HepG2 (cell line): ENCODE results near the gene MAP2K7. TPM values are rescaled to one million over a fixed set of nuclear protein-coding genes. Genes with fewer than 3 reads are reported as not detected.
A peak's percentile ranks its signal among the peaks of the same experiment; 100 is the strongest.

ENCODE experiments used
- CCDC6 ChIP-seq: sonication (generic); formaldehyde crosslinking; IDR thresholded peaks from 2 replicates; pipeline ENCODE4 v1.8.1; 2022; ENCODE audit warnings: mild to moderate bottlenecking, missing genetic modification reagents, moderate library complexity
- CHCHD3 ChIP-seq: sonication (generic); formaldehyde crosslinking; IDR thresholded peaks from 2 replicates; pipeline ENCODE4 v1.8.0; 2022; ENCODE audit warnings: mild to moderate bottlenecking, missing genetic modification reagents, moderate library complexity
- DZIP1 ChIP-seq: sonication (generic); formaldehyde crosslinking; IDR thresholded peaks from 2 replicates; pipeline ENCODE4 v1.5.0; 2020; ENCODE audit warnings: mild to moderate bottlenecking, missing genetic modification reagents
- ETV6 ChIP-seq: sonication (generic); formaldehyde crosslinking; conservative IDR thresholded peaks from 2 replicates; pipeline ENCODE4 v1.4.0; 2020; ENCODE audit warnings: missing genetic modification reagents
- FLYWCH1 ChIP-seq: sonication (generic); formaldehyde crosslinking; IDR thresholded peaks from 2 replicates; pipeline ENCODE4 v1.8.1; 2023; ENCODE audit warnings: mild to moderate bottlenecking, missing genetic modification reagents
- GABPA ChIP-seq, 2 experiments: IDR thresholded peaks; 2 replicates each; pipeline ENCODE4 v1.6.1; 2011 to 2016; ENCODE audit warnings: low read depth in 2 of 2, low read length in 1 of 2, missing biosample characterization in 1 of 2, missing genetic modification characterization in 1 of 2
- GLMP ChIP-seq: sonication (generic); formaldehyde crosslinking; IDR thresholded peaks from 2 replicates; pipeline ENCODE4 v1.9.0; 2021; ENCODE audit warnings: missing genetic modification reagents, mild to moderate bottlenecking, borderline replicate concordance
- HOXA7 ChIP-seq: sonication (generic); formaldehyde crosslinking; IDR thresholded peaks from 2 replicates; pipeline ENCODE4 v1.8.1; 2022; ENCODE audit warnings: mild to moderate bottlenecking, missing genetic modification reagents, moderate library complexity
- JDP2 ChIP-seq: sonication (generic); formaldehyde crosslinking; IDR thresholded peaks from 2 replicates; pipeline ENCODE4 v1.8.1; 2022; ENCODE audit warnings: missing genetic modification reagents, borderline replicate concordance
- KAT7 ChIP-seq: IDR thresholded peaks from 2 replicates; pipeline ENCODE4 v1.6.1; 2018; ENCODE audit warnings: borderline replicate concordance, missing compliant biosample characterization
- KLF12 ChIP-seq: sonication (generic); formaldehyde crosslinking; IDR thresholded peaks from 2 replicates; pipeline ENCODE4 v1.4.0; 2020; ENCODE audit warnings: missing genetic modification reagents, borderline replicate concordance
- MBNL3 ChIP-seq: fragments of 250-450 bp; sonication (Bioruptor Pico); conservative IDR thresholded peaks from 2 replicates; pipeline ENCODE4 v1.8.0; 2022; ENCODE audit warnings: mild to moderate bottlenecking, inconsistent platforms
- MTF2 ChIP-seq: sonication (generic); formaldehyde crosslinking; IDR thresholded peaks from 2 replicates; pipeline ENCODE4 v1.5.0; 2020; ENCODE audit warnings: missing genetic modification reagents, borderline replicate concordance
- NR3C1 ChIP-seq: sonication (generic); formaldehyde crosslinking; IDR thresholded peaks from 2 replicates; pipeline ENCODE4 v1.4.0; 2020; ENCODE audit warnings: missing genetic modification reagents
- SMARCE1 ChIP-seq: fragments of 450-650 bp; IDR thresholded peaks from 2 replicates; pipeline ENCODE4 v1.6.1; 2017; ENCODE audit warnings: borderline replicate concordance
- SMYD3 ChIP-seq: sonication (generic); formaldehyde crosslinking; IDR thresholded peaks from 2 replicates; pipeline ENCODE4 v1.8.1; 2023; ENCODE audit warnings: mild to moderate bottlenecking, missing genetic modification reagents
- SP1 ChIP-seq, 2 experiments: fragments of 450-650 bp in 1 of 2; sonication (generic) in 1 of 2; formaldehyde crosslinking in 1 of 2; IDR thresholded peaks; 2 replicates each; pipeline versions ENCODE4 v1.4.0 to v1.6.1; 2016 to 2020; ENCODE audit warnings: missing genetic modification reagents in 1 of 2
- TFAP4 ChIP-seq: sonication (generic); IDR thresholded peaks from 2 replicates; pipeline ENCODE4 v1.6.1; 2016; ENCODE audit warnings: low read depth, borderline replicate concordance
- ZBTB44 ChIP-seq: sonication (generic); formaldehyde crosslinking; IDR thresholded peaks from 2 replicates; pipeline ENCODE4 v1.4.0; 2020; ENCODE audit warnings: missing genetic modification reagents
- ZFY ChIP-seq: sonication (generic); formaldehyde crosslinking; IDR thresholded peaks from 2 replicates; pipeline ENCODE4 v1.4.0; 2020; ENCODE audit warnings: missing genetic modification reagents
- ZNF101 ChIP-seq: sonication (generic); formaldehyde crosslinking; IDR thresholded peaks from 2 replicates; pipeline ENCODE4 v1.4.0; 2020; ENCODE audit warnings: mild to moderate bottlenecking, low read depth, missing genetic modification reagents, borderline replicate concordance
- ZNF24 ChIP-seq: fragments of 450-650 bp; IDR thresholded peaks from 2 replicates; pipeline ENCODE4 v1.6.1; 2017; ENCODE audit warnings: antibody characterized with exemption, mild to moderate bottlenecking
- ZNF431 ChIP-seq: sonication (generic); formaldehyde crosslinking; IDR thresholded peaks from 2 replicates; pipeline ENCODE4 v1.9.0; 2022; ENCODE audit warnings: missing genetic modification reagents, low read depth, mild to moderate bottlenecking, borderline replicate concordance
- polyA plus RNA-seq, 8 experiments: library from polyadenylated mRNA; depleted of rRNA in 3 of 8; stranded (reverse) in 7 of 8; unstranded in 1 of 8; fragments of >200 nt; fragmentation: Illumina TruSeq in 4 of 8; extraction: Trizol in 4 of 8; gene quantifications; 2 replicates each; pipeline versions ENCODE4 v1.2.1 to v1.2.3, GENCODE V29; 2011 to 2016; ENCODE audit warnings: low read depth in 4 of 8, missing spikeins in 1 of 8, mixed read lengths in 1 of 8; ENCODE audit not compliant: insufficient read depth in 1 of 8
- total RNA-seq, 5 experiments: library from RNA; depleted of rRNA; stranded (reverse); fragments of >200 nt; fragmentation: Illumina TruSeq; extraction: Trizol; gene quantifications; 2 replicates each; pipeline ENCODE4 v1.2.3, GENCODE V29; 2016; ENCODE audit warnings: low read depth in 1 of 5

Gene MAP2K7
- total and polyA plus RNA-seq, 2 of the 13 experiments (the other 11 are each of a cell fraction or from before 2014, with no cell fraction given): 9.0 to 10.8 TPM

- TF ChIP-seq TFAP4 (peak; percentile 62; the same call in 1 of the 2 replicates), JDP2 (CRISPR knock-in tag) (no peak), GLMP (CRISPR knock-in tag) (no peak), ZNF431 (CRISPR knock-in tag) (peak; percentile 75; the same call in 1 of the 2 replicates), KLF12 (CRISPR knock-in tag) (no peak), ZFY (CRISPR knock-in tag) (peak; percentile 71), GABPA (IDR thresholded peaks at IDR 0.05; ENCODE audit: low read depth, low read length) (peak; percentile 34; the same call in 1 of the 2 replicates), GABPA (CRISPR knock-in tag; IDR thresholded peaks at IDR 0.05; ENCODE audit: low read depth) (no peak), CCDC6 (0 out of 2 replicates have a peak, but pooled peaks have one; percentile 38), SP1 (IDR thresholded peaks at IDR 0.05) (no peak), SP1 (CRISPR knock-in tag; IDR thresholded peaks at IDR 0.05) (no peak), NR3C1 (CRISPR knock-in tag) (no peak), SMARCE1 (no peak), ZNF24 (no peak), HOXA7 (CRISPR knock-in tag) (0 out of 2 replicates have a peak, but pooled peaks have one; percentile 40), ZNF101 (CRISPR knock-in tag) (0 out of 2 replicates have a peak, but pooled peaks have one; percentile 89), MTF2 (CRISPR knock-in tag) (0 out of 2 replicates have a peak, but pooled peaks have one; percentile 43), CHCHD3 (peak; percentile 36; the same call in 1 of the 2 replicates), KAT7 (CRISPR knock-in tag) (no peak), ETV6 (CRISPR knock-in tag) (no peak), SMYD3 (CRISPR knock-in tag) (no peak), MBNL3 (CRISPR knock-in tag) (no peak), ZBTB44 (CRISPR knock-in tag) (no peak), FLYWCH1 (CRISPR knock-in tag) (0 out of 2 replicates have a peak, but pooled peaks have one; percentile 54), DZIP1 (CRISPR knock-in tag) (no peak)
Observed at GRCh38 chr19:7916103-7916954, 12.7 kb downstream of the MAP2K7 start (continued).
